ENCODE data around the gene GALNT13. TPM values are rescaled to one million over a fixed set of nuclear protein-coding genes. Genes with fewer than 3 reads are reported as not detected.

Gene GALNT13
- total RNA-seq, 2 donors from 2014 or later = 6.0 to 9.8 TPM

DNA sequence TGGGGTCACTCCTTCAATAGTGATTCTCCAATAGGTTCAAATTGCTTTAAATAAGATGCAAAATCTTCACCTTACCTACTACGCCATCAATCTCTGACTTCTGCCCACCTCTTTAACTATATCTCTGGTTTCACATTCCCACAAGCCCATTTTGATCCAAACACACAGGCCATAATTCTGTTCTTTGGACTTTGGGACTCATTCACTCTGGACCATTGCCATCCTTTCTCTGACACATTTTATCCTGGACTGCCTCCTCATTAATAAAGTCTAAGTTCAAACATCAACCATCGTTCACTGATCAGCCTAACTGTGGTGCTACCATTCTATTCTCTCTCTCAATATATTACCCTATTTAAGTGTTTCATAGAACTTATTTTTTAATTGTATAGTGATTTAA, 332.2 kb downstream of the GALNT13 start:
- Histone ChIP-seq H3K36me3 (ENCODE audit: control insufficient read depth, insufficient read depth, low read length) (no peaks in the 10 kb centered on the region), H3K9me3 (ENCODE audit: control insufficient read depth, low read length) (no peaks in the 10 kb centered on the region), H3K4me3 (ENCODE audit: low read length) (no peak overlapping the region), H3K27ac (ENCODE audit: low read depth, low read length) (no peak overlapping the region), H3K4me1 (ENCODE audit: control insufficient read depth, insufficient read depth, low read length) (no peaks in the 10 kb centered on the region), H3K27me3 (ENCODE audit: control insufficient read depth, insufficient read depth, low read length, poor library complexity, severe bottlenecking) (no peaks in the 10 kb centered on the region), H3K9ac (ENCODE audit: extremely low read depth, low read length, poor library complexity, severe bottlenecking) (no peak overlapping the region)
- no peaks in the 10 kb centered on the region for H3K27me3 Mint-ChIP-seq (ENCODE audit: insufficient read depth)
- WGBS, 2 experiments (ENCODE audit: insufficient coverage in 1 of 2, insufficient read length in 1 of 2) = 87 to 93% methylated on average over 2 of the region's 2 CpGs
- no peaks in the 10 kb centered on the region for H3K9me3 Mint-ChIP-seq
- TF ChIP-seq, protein P1, sequence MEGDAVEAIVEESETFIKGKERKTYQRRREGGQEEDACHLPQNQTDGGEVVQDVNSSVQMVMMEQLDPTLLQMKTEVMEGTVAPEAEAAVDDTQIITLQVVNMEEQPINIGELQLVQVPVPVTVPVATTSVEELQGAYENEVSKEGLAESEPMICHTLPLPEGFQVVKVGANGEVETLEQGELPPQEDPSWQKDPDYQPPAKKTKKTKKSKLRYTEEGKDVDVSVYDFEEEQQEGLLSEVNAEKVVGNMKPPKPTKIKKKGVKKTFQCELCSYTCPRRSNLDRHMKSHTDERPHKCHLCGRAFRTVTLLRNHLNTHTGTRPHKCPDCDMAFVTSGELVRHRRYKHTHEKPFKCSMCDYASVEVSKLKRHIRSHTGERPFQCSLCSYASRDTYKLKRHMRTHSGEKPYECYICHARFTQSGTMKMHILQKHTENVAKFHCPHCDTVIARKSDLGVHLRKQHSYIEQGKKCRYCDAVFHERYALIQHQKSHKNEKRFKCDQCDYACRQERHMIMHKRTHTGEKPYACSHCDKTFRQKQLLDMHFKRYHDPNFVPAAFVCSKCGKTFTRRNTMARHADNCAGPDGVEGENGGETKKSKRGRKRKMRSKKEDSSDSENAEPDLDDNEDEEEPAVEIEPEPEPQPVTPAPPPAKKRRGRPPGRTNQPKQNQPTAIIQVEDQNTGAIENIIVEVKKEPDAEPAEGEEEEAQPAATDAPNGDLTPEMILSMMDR (conservative IDR thresholded peaks at IDR 0.05) = no peak
- DNase-seq = no peak
- H3K36me3 Mint-ChIP-seq (ENCODE audit: low read depth) = no peaks in the 10 kb centered on the region
- no peak overlapping the region for H3K27ac Mint-ChIP-seq
- no peak overlapping the region for H3K4me3 Mint-ChIP-seq
- no peaks in the 10 kb centered on the region for H3K4me1 Mint-ChIP-seq

DNA sequence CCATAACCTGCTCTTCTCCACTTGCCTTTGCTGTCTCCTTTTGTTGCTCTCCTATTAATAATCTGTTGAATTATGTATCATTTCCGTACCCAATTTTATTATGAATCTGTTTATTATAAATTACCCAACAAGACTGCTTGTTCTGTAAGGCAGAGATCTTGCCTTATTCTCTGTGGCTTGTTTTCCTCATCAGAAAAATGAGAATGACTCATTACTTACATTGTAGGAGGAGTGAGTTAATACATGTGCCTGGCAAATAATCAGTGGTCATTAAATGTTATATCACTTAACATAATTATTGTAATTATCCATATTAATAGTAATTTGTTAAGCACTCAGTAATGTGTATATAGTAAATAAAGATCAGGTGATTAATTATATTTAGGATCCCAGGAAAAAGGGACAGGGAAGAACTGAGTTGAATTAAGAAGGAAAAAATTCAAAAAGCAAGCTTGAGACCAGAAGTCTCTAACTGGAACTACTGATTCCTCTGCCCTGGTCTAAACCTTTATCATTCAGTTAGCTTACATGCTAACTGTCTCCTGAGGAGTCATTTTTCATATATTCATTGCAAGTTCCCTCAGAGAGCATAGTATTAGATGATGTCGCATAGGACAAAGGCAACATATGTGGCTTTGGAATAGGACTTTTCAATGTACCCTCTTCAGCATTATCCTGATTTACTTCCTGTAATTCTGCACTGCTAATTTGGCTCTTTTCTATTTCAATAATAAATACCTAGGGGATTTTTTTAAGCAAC, 335.7 kb downstream of the GALNT13 start:
- H3K9ac ChIP-seq (ENCODE audit: extremely low read depth, low read length, poor library complexity, severe bottlenecking) = no peak overlapping the region
- no peaks in the 10 kb centered on the region for H3K4me1 Mint-ChIP-seq
- no peak overlapping the region for H3K27ac ChIP-seq (ENCODE audit: low read depth, low read length)
- no peaks in the 10 kb centered on the region for H3K36me3 ChIP-seq (ENCODE audit: control insufficient read depth, insufficient read depth, low read length)
- H3K4me1 ChIP-seq (ENCODE audit: control insufficient read depth, insufficient read depth, low read length) = no peaks in the 10 kb centered on the region
- no peak overlapping the region for H3K4me3 ChIP-seq (ENCODE audit: low read length)
- no peaks in the 10 kb centered on the region for H3K27me3 Mint-ChIP-seq (ENCODE audit: insufficient read depth)
- WGBS, 2 experiments (ENCODE audit: insufficient coverage in 1 of 2, insufficient read length in 1 of 2) = 100% methylated on average over 1 of the region's 2 CpGs
- no peaks in the 10 kb centered on the region for H3K36me3 Mint-ChIP-seq (ENCODE audit: low read depth)
- H3K9me3 Mint-ChIP-seq = no peaks in the 10 kb centered on the region
- H3K27ac Mint-ChIP-seq = no peak overlapping the region
- no peaks in the 10 kb centered on the region for H3K27me3 ChIP-seq (ENCODE audit: control insufficient read depth, insufficient read depth, low read length, poor library complexity, severe bottlenecking)
- no peaks in the 10 kb centered on the region for H3K9me3 ChIP-seq (ENCODE audit: control insufficient read depth, low read length)
- no peak overlapping the region for H3K4me3 Mint-ChIP-seq
- TF ChIP-seq, protein P1 (conservative IDR thresholded peaks at IDR 0.05) = no peak
- no peak for DNase-seq

GRCh38 chr2:154223726-154224125, 352.0 kb downstream of the GALNT13 start:
- no peaks in the 10 kb centered on the region for H3K36me3 Mint-ChIP-seq (ENCODE audit: low read depth)

More at GRCh38 chr2:154223726-154224125, 352.0 kb downstream of the GALNT13 start:
- TF ChIP-seq, protein P1 (conservative IDR thresholded peaks at IDR 0.05) = no peak
- Mint-ChIP-seq H3K4me1 (peaks cover 1% of the 10 kb centered on the region), H3K27ac (no peak overlapping the region), H3K4me3 (no peak overlapping the region), H3K27me3 (ENCODE audit: insufficient read depth) (no peaks in the 10 kb centered on the region), H3K9me3 (no peaks in the 10 kb centered on the region)
- no peaks in the 10 kb centered on the region for H3K4me1 ChIP-seq (ENCODE audit: control insufficient read depth, insufficient read depth, low read length)
- H3K4me3 ChIP-seq (ENCODE audit: low read length) = no peak overlapping the region
- WGBS, 2 experiments (ENCODE audit: insufficient coverage in 1 of 2, insufficient read length in 1 of 2) = no CpG with 5 or more reads among the region's 1 CpG
- H3K9ac ChIP-seq (ENCODE audit: extremely low read depth, low read length, poor library complexity, severe bottlenecking) = no peak overlapping the region
- no peaks in the 10 kb centered on the region for H3K9me3 ChIP-seq (ENCODE audit: control insufficient read depth, low read length)
- H3K36me3 ChIP-seq (ENCODE audit: control insufficient read depth, insufficient read depth, low read length) = no peaks in the 10 kb centered on the region
- DNase-seq = no peak
- H3K27ac ChIP-seq (ENCODE audit: low read depth, low read length) = no peak overlapping the region
- H3K27me3 ChIP-seq (ENCODE audit: control insufficient read depth, insufficient read depth, low read length, poor library complexity, severe bottlenecking) = no peaks in the 10 kb centered on the region
